Caco-2 (cell line): ENCODE results near the gene TYK2. TPM values are rescaled to one million over a fixed set of nuclear protein-coding genes. Genes with fewer than 3 reads are reported as not detected.
A peak's percentile ranks its signal among the peaks of the same experiment; 100 is the strongest.

ENCODE experiments used
- BruUV-seq: library from RNA; stranded (reverse); fragments of 400-500 nt; replicated peaks from 2 replicates; lab custom pipeline; 2021; lab: Mats Ljungman, UMichigan
- CTCF ChIA-PET: fragments of 300-600 bp; sonication (Branson Sonifier 250); formaldehyde crosslinking; loops from one replicate; lab custom pipeline; 2022; ENCODE audit warnings: antibody characterized with exemption; lab: Charles Lee
- POLR2A ChIA-PET: fragments of 300-600 bp; sonication (Branson Sonifier 250); formaldehyde crosslinking; loops from one replicate; lab custom pipeline; 2022; ENCODE audit warnings: antibody characterized with exemption; lab: Charles Lee
- DNase-seq, 2 experiments: peaks; one replicate each; pipeline versions ENCODE4 v3.0.0 to v3.0.0-alpha.2; 2020 to 2022
- H3K27me3 ChIP-seq: replicated peaks from 2 replicates; pipeline ENCODE4 v1.6.0; 2011; ENCODE audit warnings: low read length; ENCODE audit not compliant: control insufficient read depth, insufficient read depth
- H3K36me3 ChIP-seq: 2 replicates; pipeline ENCODE4 v1.5.1; 2011; ENCODE audit warnings: low read length; ENCODE audit not compliant: control insufficient read depth, insufficient read depth
- H3K4me1 ChIP-seq: fragments of 250-450 bp; sonication (Bioruptor Pico); 2 replicates; pipeline ENCODE4 v1.5.1; 2020; ENCODE audit warnings: mild to moderate bottlenecking
- H3K4me3 ChIP-seq: 2 replicates; pipeline ENCODE4 v1.5.1; 2011; ENCODE audit warnings: low read depth, mild to moderate bottlenecking, control low read depth, low read length
- H3K9me3 ChIP-seq: fragments of 250-450 bp; sonication (Bioruptor Pico); 2 replicates; pipeline ENCODE4 v1.5.1; 2020; ENCODE audit warnings: mild to moderate bottlenecking, moderate library complexity
- H3K27ac Mint-ChIP-seq: one replicate; pipeline ENCODE4 v1.8.0; 2022; ENCODE audit warnings: mixed read lengths; ENCODE audit not compliant: unreplicated experiment
- H3K27me3 Mint-ChIP-seq: one replicate; pipeline ENCODE4 v1.8.0; 2022; ENCODE audit warnings: mixed read lengths; ENCODE audit not compliant: insufficient read depth, unreplicated experiment
- H3K36me3 Mint-ChIP-seq: one replicate; pipeline ENCODE4 v1.8.0; 2022; ENCODE audit warnings: mild to moderate bottlenecking, mixed read lengths; ENCODE audit not compliant: insufficient read depth, unreplicated experiment
- H3K4me1 Mint-ChIP-seq: one replicate; pipeline ENCODE4 v1.8.0; 2022; ENCODE audit warnings: low read depth, mixed read lengths; ENCODE audit not compliant: unreplicated experiment
- H3K4me3 Mint-ChIP-seq: one replicate; pipeline ENCODE4 v1.8.0; 2022; ENCODE audit warnings: mild to moderate bottlenecking, moderate library complexity, mixed read lengths; ENCODE audit not compliant: unreplicated experiment
- H3K9me3 Mint-ChIP-seq: one replicate; pipeline ENCODE4 v1.8.0; 2022; ENCODE audit warnings: mixed read lengths; ENCODE audit not compliant: unreplicated experiment
- intact Hi-C: fragments of 100-400 bp; cut with micrococcal nuclease; formaldehyde crosslinking; loops from one replicate; pipeline ENCODE4 v1.10.0; 2022; ENCODE audit not compliant: unreplicated experiment
- total RNA-seq: library from RNA; stranded (reverse); gene quantifications from 2 replicates; pipeline ENCODE4 v1.2.3, GENCODE V29; 2022
- TF ChIP-seq, protein P1 (sequence below), 2 experiments: fragments of 200-600 bp in 1 of 2; IDR thresholded peaks; 1 replicate in 1 of 2; 2 replicates in 1 of 2; pipeline versions ENCODE4 v1.5.1 to v1.8.0; 2011 to 2022; ENCODE audit warnings: antibody characterized with exemption in 1 of 2, control low read depth in 1 of 2, inconsistent platforms in 1 of 2, low read depth in 1 of 2, low read length in 1 of 2, mild to moderate bottlenecking in 1 of 2, moderate library complexity in 1 of 2; ENCODE audit not compliant: insufficient read depth in 1 of 2, severe bottlenecking in 1 of 2, unreplicated experiment in 1 of 2

Gene TYK2
- total RNA-seq, 1 experiment from 2014 or later: 134 TPM

DNA sequence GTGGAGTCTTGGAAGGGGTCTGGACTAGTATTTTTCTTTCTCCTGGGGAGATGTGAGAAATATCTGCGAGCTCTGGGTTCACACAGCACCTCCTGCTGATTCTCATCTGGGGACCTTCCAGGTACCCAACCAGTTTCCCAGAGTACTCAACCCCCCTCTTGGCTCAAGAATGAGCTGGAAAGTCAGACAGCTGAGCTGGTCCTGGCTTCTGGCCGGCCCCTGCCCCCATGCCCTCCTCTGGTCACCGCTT is 37.8 kb upstream of the TYK2 start:
- H3K4me3 ChIP-seq: no peak overlapping the region
- no peaks in the 10 kb centered on the region for H3K9me3 Mint-ChIP-seq
- H3K27ac Mint-ChIP-seq: no peak overlapping the region
- no peak for DNase-seq
- CTCF ChIA-PET: interaction anchor here (0.8 to 2.8 kb wide), 4 partner anchors 10 to 322 kb away, joined by 3 to 9 read pairs (median 6); partner anchors contain the start of gene CDC37
- peaks cover 7% of the 10 kb centered on the region for H3K27me3 ChIP-seq
- intact Hi-C loops: no loop called here
- peaks cover 15% of the 10 kb centered on the region for H3K4me1 ChIP-seq
- no peaks in the 10 kb centered on the region for H3K9me3 ChIP-seq
- peak overlapping the region; percentile 72 for H3K4me3 Mint-ChIP-seq
- TF ChIP-seq, protein P1, sequence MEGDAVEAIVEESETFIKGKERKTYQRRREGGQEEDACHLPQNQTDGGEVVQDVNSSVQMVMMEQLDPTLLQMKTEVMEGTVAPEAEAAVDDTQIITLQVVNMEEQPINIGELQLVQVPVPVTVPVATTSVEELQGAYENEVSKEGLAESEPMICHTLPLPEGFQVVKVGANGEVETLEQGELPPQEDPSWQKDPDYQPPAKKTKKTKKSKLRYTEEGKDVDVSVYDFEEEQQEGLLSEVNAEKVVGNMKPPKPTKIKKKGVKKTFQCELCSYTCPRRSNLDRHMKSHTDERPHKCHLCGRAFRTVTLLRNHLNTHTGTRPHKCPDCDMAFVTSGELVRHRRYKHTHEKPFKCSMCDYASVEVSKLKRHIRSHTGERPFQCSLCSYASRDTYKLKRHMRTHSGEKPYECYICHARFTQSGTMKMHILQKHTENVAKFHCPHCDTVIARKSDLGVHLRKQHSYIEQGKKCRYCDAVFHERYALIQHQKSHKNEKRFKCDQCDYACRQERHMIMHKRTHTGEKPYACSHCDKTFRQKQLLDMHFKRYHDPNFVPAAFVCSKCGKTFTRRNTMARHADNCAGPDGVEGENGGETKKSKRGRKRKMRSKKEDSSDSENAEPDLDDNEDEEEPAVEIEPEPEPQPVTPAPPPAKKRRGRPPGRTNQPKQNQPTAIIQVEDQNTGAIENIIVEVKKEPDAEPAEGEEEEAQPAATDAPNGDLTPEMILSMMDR (IDR thresholded peaks at IDR 0.05; ENCODE audit: insufficient read depth in 1 of 2, low read depth in 1 of 2, low read length in 1 of 2, severe bottlenecking in 1 of 2, unreplicated experiment in 1 of 2): no peak
- BruUV-seq: no TSS peak
- peaks cover 9% of the 10 kb centered on the region for H3K36me3 Mint-ChIP-seq
- POLR2A ChIA-PET: interaction anchor here (0.6 kb wide), 1 partner anchor 130 kb away, joined by 10 read pairs; no protein-coding TSS in a partner anchor
- H3K27me3 Mint-ChIP-seq: peaks cover 30% of the 10 kb centered on the region
- no peaks in the 10 kb centered on the region for H3K36me3 ChIP-seq
- peaks cover 16% of the 10 kb centered on the region for H3K4me1 Mint-ChIP-seq

GRCh38 chr19:10417541-10418234 is 37.3 kb upstream of the TYK2 start:
- no peaks in the 10 kb centered on the region for H3K36me3 ChIP-seq
- Mint-ChIP-seq H3K9me3 (no peaks in the 10 kb centered on the region), H3K27ac (no peak overlapping the region), H3K27me3 (peaks cover 30% of the 10 kb centered on the region), H3K36me3 (peaks cover 9% of the 10 kb centered on the region), H3K4me3 (no peak overlapping the region), H3K4me1 (peaks cover 16% of the 10 kb centered on the region)
- intact Hi-C loops: no loop called here
- no peak for DNase-seq
- peaks cover 15% of the 10 kb centered on the region for H3K4me1 ChIP-seq
- no TSS peak for BruUV-seq
- ChIA-PET POLR2A (no interaction called here), CTCF (interaction anchor here (0.7 to 2.8 kb wide), 6 partner anchors 10 to 321 kb away, joined by 3 to 9 read pairs (median 6); partner anchors contain the start of gene CDC37)
- TF ChIP-seq, protein P1 (IDR thresholded peaks at IDR 0.05; ENCODE audit: insufficient read depth in 1 of 2, low read depth in 1 of 2, low read length in 1 of 2, severe bottlenecking in 1 of 2, unreplicated experiment in 1 of 2): no peak
- peaks cover 7% of the 10 kb centered on the region for H3K27me3 ChIP-seq
- H3K9me3 ChIP-seq: no peaks in the 10 kb centered on the region
- no peak overlapping the region for H3K4me3 ChIP-seq

- intact Hi-C loops: no loop called here
- no TSS peak for BruUV-seq
- ChIA-PET POLR2A (no interaction called here), CTCF (interaction anchor here (0.5 to 3.2 kb wide), 10 partner anchors 11 to 446 kb away, joined by 3 to 14 read pairs (median 4); partner anchors contain the start of gene CDC37)
- Histone ChIP-seq H3K4me3 (peak overlapping the region; percentile 47), H3K9me3 (no peaks in the 10 kb centered on the region), H3K27me3 (peaks cover 4% of the 10 kb centered on the region), H3K36me3 (no peaks in the 10 kb centered on the region), H3K4me1 (peaks cover 15% of the 10 kb centered on the region)
- DNase-seq: peak; percentile 84 to 91
- H3K27ac Mint-ChIP-seq: peak overlapping the region; percentile 40
- H3K4me1 Mint-ChIP-seq: peaks cover 16% of the 10 kb centered on the region
- TF ChIP-seq, protein P1 (IDR thresholded peaks at IDR 0.05; ENCODE audit: insufficient read depth in 1 of 2, low read depth in 1 of 2, low read length in 1 of 2, severe bottlenecking in 1 of 2, unreplicated experiment in 1 of 2): peak; percentile 81 to 84
- H3K27me3 Mint-ChIP-seq: peaks cover 23% of the 10 kb centered on the region
- H3K36me3 Mint-ChIP-seq: peaks cover 9% of the 10 kb centered on the region
- no peaks in the 10 kb centered on the region for H3K9me3 Mint-ChIP-seq
- peak overlapping the region; percentile 61 for H3K4me3 Mint-ChIP-seq
Observed at GRCh38 chr19:10416380-10417257, 36.2 kb upstream of the TYK2 start.
